GM23338 (cell line): Measurements from ENCODE around the gene CTNNA1. TPM values are rescaled to one million over a fixed set of nuclear protein-coding genes. Genes with fewer than 3 reads are reported as not detected.
"Not testable (repeated sequence)": the region's sequence is repeated elsewhere in the genome, so short reads cannot be mapped to it uniquely, and the experiment has no call there.

Experiments used
- ATAC-seq: fragments of 200-7000 bp; cut with Tn5 transposase; 3 replicates; pipeline ENCODE4 v1.9.1; 2020
- DNase-seq: peaks from one replicate; pipeline ENCODE4 v3.0.0-alpha.2; 2015; ENCODE audit warnings: low spot score
- H2AFZ ChIP-seq: fragments of 200-600 bp; sonication (generic); 2 replicates; pipeline ENCODE4 v1.8.0; 2016; ENCODE audit warnings: antibody characterized with exemption, mild to moderate bottlenecking, moderate library complexity
- H3F3A ChIP-seq: fragments of 200-600 bp; sonication (generic); replicated peaks from 2 replicates; pipeline ENCODE4 v1.8.0; 2017; ENCODE audit warnings: antibody characterized with exemption, mixed run types, low read depth
- H3K27ac ChIP-seq: fragments of 200-600 bp; sonication (generic); 2 replicates; pipeline ENCODE4 v1.6.1; 2016; ENCODE audit warnings: low read depth
- H3K27me3 ChIP-seq: fragments of 200-600 bp; sonication (generic); 2 replicates; pipeline ENCODE4 v1.8.0; 2016; ENCODE audit warnings: mild to moderate bottlenecking, mixed run types, moderate library complexity; ENCODE audit not compliant: insufficient read depth
- H3K36me3 ChIP-seq: fragments of 200-600 bp; sonication (generic); 2 replicates; pipeline ENCODE4 v1.8.0; 2016; ENCODE audit warnings: mild to moderate bottlenecking; ENCODE audit not compliant: insufficient read depth
- H3K4me1 ChIP-seq: fragments of 200-600 bp; sonication (generic); 2 replicates; pipeline ENCODE4 v1.8.0; 2016; ENCODE audit warnings: mild to moderate bottlenecking, moderate library complexity; ENCODE audit not compliant: insufficient read depth
- H3K4me2 ChIP-seq: fragments of 200-600 bp; sonication (generic); 2 replicates; pipeline ENCODE4 v1.7.1; 2017; ENCODE audit warnings: mixed run types
- H3K4me3 ChIP-seq: fragments of 200-600 bp; sonication (generic); 2 replicates; pipeline ENCODE4 v1.6.1; 2016; ENCODE audit warnings: mixed run types
- H3K79me2 ChIP-seq: fragments of 200-600 bp; sonication (generic); replicated peaks from 2 replicates; pipeline ENCODE4 v1.8.0; 2017; ENCODE audit warnings: mild to moderate bottlenecking; ENCODE audit not compliant: insufficient read depth
- H3K9me2 ChIP-seq: fragments of 200-600 bp; sonication (generic); 2 replicates; pipeline ENCODE4 v1.8.0; 2017; ENCODE audit not compliant: insufficient read depth
- H4K20me1 ChIP-seq: fragments of 200-600 bp; sonication (generic); replicated peaks from 2 replicates; pipeline ENCODE4 v1.8.0; 2017; ENCODE audit warnings: mild to moderate bottlenecking; ENCODE audit not compliant: insufficient read depth
- H3K27ac Mint-ChIP-seq: 2 replicates; pipeline ENCODE4 v1.8.0; 2020; ENCODE audit warnings: inconsistent platforms, mild to moderate bottlenecking, moderate library complexity, mixed read lengths
- H3K27me3 Mint-ChIP-seq: 3 replicates; pipeline ENCODE4 v1.8.0; 2022; ENCODE audit warnings: low read depth, mild to moderate bottlenecking, moderate library complexity, mixed read lengths, inconsistent platforms; ENCODE audit not compliant: insufficient read depth, poor library complexity
- H3K36me3 Mint-ChIP-seq: 3 replicates; pipeline ENCODE4 v1.8.0; 2021; ENCODE audit warnings: low read depth, mild to moderate bottlenecking, inconsistent platforms, moderate library complexity, mixed read lengths
- H3K4me1 Mint-ChIP-seq: 3 replicates; pipeline ENCODE4 v1.8.0; 2020; ENCODE audit warnings: mild to moderate bottlenecking, inconsistent platforms, mixed read lengths
- H3K4me3 Mint-ChIP-seq: 3 replicates; pipeline ENCODE4 v1.8.0; 2021; ENCODE audit warnings: moderate library complexity, mild to moderate bottlenecking, inconsistent platforms, mixed read lengths
- H3K9me3 Mint-ChIP-seq: 3 replicates; pipeline ENCODE4 v1.8.0; 2020; ENCODE audit warnings: moderate library complexity, mild to moderate bottlenecking, inconsistent platforms, mixed read lengths
- CREB1 ChIP-seq: fragments of 250-450 bp; sonication (Bioruptor Pico); IDR thresholded peaks from 2 replicates; pipeline ENCODE4 v1.5.0; 2020; ENCODE audit warnings: low read depth, mild to moderate bottlenecking, moderate library complexity
- EZH2 ChIP-seq: fragments of 200-600 bp; sonication (generic); IDR thresholded peaks from one replicate; pipeline ENCODE4 v1.8.0; 2017; ENCODE audit warnings: antibody characterized with exemption, mild to moderate bottlenecking, low read depth; ENCODE audit not compliant: unreplicated experiment
- NANOG ChIP-seq: IDR thresholded peaks from 2 replicates; pipeline ENCODE4 v1.6.1; 2016; ENCODE audit warnings: antibody characterized with exemption, borderline replicate concordance
- STAT1 ChIP-seq: IDR thresholded peaks from one replicate; pipeline ENCODE4 v1.6.1; 2016; ENCODE audit warnings: antibody characterized with exemption; ENCODE audit not compliant: unreplicated experiment
- polyA plus RNA-seq: library from polyadenylated mRNA; unstranded; fragments of >200 nt; fragmentation: Nextera tagmentation; extraction: Ambion mirVana; gene quantifications from 2 replicates; pipeline ENCODE4 v1.2.1, GENCODE V29; 2016
- total RNA-seq: library from RNA; depleted of rRNA; stranded (reverse); fragments of >200 nt; shearing (Covaris generic); gene quantifications from 2 replicates; pipeline ENCODE4 v1.2.3, GENCODE V29; 2014
- TF ChIP-seq, protein P1 (sequence below), 2 experiments: fragments of 200-600 bp in 1 of 2; sonication (generic) in 1 of 2; conservative IDR thresholded peaks; 2 replicates each; pipeline versions ENCODE4 v1.5.1 to v1.6.1; 2016 to 2017; ENCODE audit warnings: antibody characterized with exemption in 2 of 2, low read depth in 2 of 2, mild to moderate bottlenecking in 2 of 2, moderate library complexity in 1 of 2
- TF ChIP-seq, protein P2 (sequence below): IDR thresholded peaks from 2 replicates; pipeline ENCODE4 v1.6.1; 2016; ENCODE audit warnings: antibody characterized with exemption

CTNNA1 gene
- total and polyA plus RNA-seq, 2 experiments from 2014 or later = 111 to 348 TPM

DNA sequence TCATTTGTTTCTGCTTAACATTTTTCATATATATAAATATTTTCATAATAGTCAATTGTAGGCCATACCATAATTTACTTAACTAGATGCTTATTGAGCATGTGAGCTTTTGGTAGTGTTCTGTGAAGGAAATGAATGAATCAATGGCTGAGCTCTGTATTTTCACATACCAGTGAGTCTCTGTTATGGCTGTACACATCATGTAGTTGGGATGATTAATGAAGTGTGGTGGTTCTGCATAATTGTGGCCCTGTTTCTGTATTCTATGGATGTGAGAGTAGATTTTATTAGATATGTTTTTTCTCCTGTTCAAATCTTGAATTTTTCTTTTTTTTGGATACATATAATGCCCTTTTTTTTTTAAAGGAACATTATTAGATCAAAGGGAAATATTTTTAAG, 56.2 kb downstream of the CTNNA1 start (continued):
- TF ChIP-seq, protein P1, sequence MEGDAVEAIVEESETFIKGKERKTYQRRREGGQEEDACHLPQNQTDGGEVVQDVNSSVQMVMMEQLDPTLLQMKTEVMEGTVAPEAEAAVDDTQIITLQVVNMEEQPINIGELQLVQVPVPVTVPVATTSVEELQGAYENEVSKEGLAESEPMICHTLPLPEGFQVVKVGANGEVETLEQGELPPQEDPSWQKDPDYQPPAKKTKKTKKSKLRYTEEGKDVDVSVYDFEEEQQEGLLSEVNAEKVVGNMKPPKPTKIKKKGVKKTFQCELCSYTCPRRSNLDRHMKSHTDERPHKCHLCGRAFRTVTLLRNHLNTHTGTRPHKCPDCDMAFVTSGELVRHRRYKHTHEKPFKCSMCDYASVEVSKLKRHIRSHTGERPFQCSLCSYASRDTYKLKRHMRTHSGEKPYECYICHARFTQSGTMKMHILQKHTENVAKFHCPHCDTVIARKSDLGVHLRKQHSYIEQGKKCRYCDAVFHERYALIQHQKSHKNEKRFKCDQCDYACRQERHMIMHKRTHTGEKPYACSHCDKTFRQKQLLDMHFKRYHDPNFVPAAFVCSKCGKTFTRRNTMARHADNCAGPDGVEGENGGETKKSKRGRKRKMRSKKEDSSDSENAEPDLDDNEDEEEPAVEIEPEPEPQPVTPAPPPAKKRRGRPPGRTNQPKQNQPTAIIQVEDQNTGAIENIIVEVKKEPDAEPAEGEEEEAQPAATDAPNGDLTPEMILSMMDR (conservative IDR thresholded peaks at IDR 0.05; ENCODE audit: low read depth in 2 of 2) = no peak
- TF ChIP-seq, protein P2, sequence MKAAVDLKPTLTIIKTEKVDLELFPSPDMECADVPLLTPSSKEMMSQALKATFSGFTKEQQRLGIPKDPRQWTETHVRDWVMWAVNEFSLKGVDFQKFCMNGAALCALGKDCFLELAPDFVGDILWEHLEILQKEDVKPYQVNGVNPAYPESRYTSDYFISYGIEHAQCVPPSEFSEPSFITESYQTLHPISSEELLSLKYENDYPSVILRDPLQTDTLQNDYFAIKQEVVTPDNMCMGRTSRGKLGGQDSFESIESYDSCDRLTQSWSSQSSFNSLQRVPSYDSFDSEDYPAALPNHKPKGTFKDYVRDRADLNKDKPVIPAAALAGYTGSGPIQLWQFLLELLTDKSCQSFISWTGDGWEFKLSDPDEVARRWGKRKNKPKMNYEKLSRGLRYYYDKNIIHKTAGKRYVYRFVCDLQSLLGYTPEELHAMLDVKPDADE = no peak
- TF ChIP-seq CREB1 (CRISPR knock-in tag) (no peak), NANOG (no peak), STAT1 (no peak)

DNA sequence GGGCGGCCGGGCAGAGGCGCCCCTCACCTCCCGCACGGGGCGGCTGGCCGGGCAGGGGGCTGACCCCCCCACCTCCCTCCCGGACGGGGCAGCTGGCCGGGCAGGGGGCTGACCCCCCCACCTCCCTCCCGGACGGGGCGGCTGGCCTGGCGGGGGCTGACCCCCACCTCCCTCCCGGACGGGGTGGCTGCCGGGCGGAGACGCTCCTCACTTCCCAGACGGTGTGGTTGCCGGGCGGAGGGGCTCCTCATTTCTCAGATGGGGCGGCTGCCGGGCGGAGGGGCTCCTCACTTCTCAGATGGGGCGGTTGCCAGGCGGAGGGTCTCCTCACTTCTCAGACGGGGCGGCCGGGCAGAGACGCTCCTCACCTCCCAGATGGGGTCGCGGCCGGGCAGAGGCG, 57.6 kb downstream of the CTNNA1 start:
- Mint-ChIP-seq H3K9me3 (peaks cover 13% of the 10 kb centered on the region), H3K36me3 (peaks cover 67% of the 10 kb centered on the region)
- H3K27me3 ChIP-seq, H3K4me3 Mint-ChIP-seq, H3K27ac Mint-ChIP-seq, H3K27ac ChIP-seq, H4K20me1 ChIP-seq, H3K4me1 ChIP-seq, H3K4me2 ChIP-seq, ATAC-seq, H3F3A ChIP-seq, H3K9me2 ChIP-seq, H3K4me3 ChIP-seq, DNase-seq, H3K27me3 Mint-ChIP-seq, H3K4me1 Mint-ChIP-seq, H2AFZ ChIP-seq: not testable (repeated sequence)
- Histone ChIP-seq H3K79me2 (peaks cover 76% of the 10 kb centered on the region), H3K36me3 (peaks cover 15% of the 10 kb centered on the region)

DNA sequence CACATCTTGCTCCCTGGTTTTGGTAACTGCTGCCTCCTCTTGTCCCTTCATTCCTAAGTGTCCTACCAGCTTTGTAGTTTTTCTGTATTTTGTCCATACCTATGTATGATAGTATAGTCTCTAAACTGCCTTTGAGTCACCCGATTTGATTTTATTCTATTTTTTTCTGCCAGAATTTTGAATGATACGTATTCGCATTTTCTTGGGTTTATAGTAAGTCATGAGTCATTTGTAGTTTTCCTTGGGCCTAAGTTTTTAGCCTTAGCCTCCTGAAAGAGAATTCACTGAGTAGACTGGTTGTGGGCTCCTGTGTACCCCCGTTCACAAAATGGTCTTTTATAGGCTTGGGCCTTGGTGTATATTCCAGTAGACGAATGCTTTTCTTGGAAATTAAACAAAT, 62.3 kb downstream of the CTNNA1 start:
- Histone ChIP-seq H4K20me1 (no peaks in the 10 kb centered on the region; the same call in none of the 2 replicates), H3K79me2 (peaks cover 78% of the 10 kb centered on the region), H2AFZ (no peak overlapping the region), H3K4me2 (no peak overlapping the region), H3K36me3 (peaks cover 7% of the 10 kb centered on the region; the same call in 1 of the 2 replicates), H3K4me1 (no peaks in the 10 kb centered on the region), H3F3A (no peaks in the 10 kb centered on the region), H3K27me3 (no peaks in the 10 kb centered on the region), H3K4me3 (no peak overlapping the region), H3K9me2 (no peaks in the 10 kb centered on the region), H3K27ac (no peak overlapping the region)
- DNase-seq (no peak), ATAC-seq (no peak)
- no peak for TF ChIP-seq EZH2
- TF ChIP-seq, protein P2 = no peak
- peaks cover 33% of the 10 kb centered on the region for H3K4me1 Mint-ChIP-seq
- H3K4me3 Mint-ChIP-seq = no peak overlapping the region
- peaks cover 2% of the 10 kb centered on the region for H3K27me3 Mint-ChIP-seq
- H3K36me3 Mint-ChIP-seq = peaks cover 49% of the 10 kb centered on the region
- H3K9me3 Mint-ChIP-seq = peaks cover 7% of the 10 kb centered on the region; the same call in 2 of the 3 replicates
- H3K27ac Mint-ChIP-seq = no peak overlapping the region
